ENCODE data around the gene AOC1.

AOC1 gene

GRCh38 chr7:150848111-150848510 lies 4.2 kb upstream of the AOC1 start:
- DNase-seq (ENCODE audit: extremely low read depth, low read depth): no peak
- TF ChIP-seq CTCF (IDR thresholded peaks at IDR 0.05; ENCODE audit: low read depth, low read length): no peak

DNA sequence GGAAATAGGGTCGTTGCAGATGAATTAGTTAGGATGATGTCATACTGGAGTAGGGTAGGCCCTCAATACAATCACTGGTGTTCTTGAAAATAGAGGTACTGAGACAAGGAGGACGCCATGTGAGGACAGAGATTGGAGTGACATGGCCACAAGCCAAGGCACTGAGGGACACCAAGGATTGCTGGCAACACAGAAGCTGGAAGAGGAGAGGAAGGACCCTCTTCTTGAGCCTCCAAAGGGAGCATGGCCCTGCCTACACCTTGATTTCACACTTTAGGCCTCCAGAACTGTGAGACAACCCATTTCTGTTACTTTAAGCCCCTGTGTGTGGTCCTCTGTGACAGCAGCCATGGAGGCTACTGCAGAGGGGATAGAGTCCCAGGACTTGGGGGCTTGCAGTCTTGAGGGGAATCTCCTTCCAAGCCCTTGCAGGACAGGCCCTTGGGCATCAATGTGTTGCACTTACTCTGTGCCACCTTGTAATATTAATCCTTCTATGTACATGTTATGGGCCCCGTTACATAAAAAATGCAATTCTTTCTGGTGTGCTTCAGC lies 3.7 kb upstream of the AOC1 start:
- no peak for DNase-seq (ENCODE audit: extremely low read depth, low read depth)
- no peak for TF ChIP-seq CTCF (IDR thresholded peaks at IDR 0.05; ENCODE audit: low read depth, low read length)

- TF ChIP-seq CTCF (IDR thresholded peaks at IDR 0.05; ENCODE audit: low read depth, low read length): no peak
- DNase-seq (ENCODE audit: extremely low read depth, low read depth): no peak
Measured at GRCh38 chr7:150849204-150849775, 3.0 kb upstream of the AOC1 start.

GRCh38 chr7:150850273-150850672 lies 2.0 kb upstream of the AOC1 start:
- DNase-seq (ENCODE audit: extremely low read depth, low read depth): no peak
- no peak for TF ChIP-seq CTCF (IDR thresholded peaks at IDR 0.05; ENCODE audit: low read depth, low read length)

DNA sequence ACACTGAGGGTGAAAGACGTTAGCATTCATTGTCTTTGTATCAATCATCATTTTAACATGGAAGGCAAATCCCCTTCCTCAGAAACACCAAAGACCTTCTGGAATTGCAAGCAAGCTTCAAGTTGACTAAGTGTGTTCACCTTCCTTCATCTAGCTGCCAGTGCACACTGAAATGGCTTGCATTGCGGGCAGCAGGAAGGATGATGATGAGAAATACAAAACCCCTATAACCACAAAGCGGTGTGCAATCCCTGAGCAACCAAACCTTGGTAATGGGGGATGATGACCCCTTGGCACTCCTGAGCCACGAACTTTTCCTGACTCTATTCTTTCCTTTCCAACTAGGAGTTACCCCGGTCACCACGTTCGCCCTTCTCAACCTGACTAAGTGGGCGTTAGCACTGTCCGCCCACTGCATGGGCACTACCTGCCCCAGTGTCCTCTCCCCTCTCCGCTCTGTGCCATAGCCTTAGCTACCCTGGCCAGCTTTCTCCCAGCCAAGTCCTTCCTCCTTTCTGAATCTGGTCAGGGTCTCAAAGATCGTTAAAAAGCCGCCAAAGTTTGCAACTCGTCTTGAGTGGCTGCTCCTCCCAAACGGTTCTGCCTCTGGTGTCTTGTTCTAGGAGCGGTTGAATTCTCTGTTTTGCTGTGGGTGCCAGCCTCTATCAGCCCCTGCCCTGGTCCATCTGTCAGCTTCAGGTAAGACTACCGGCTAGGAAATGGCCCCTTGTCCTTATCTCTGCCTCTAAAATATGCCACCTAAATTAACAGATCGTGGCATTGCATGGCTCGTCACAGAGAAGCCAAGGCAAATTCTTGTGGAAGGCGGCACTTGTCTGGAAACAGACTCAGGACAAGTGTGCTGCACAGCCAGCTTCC lies 586 bp upstream of the AOC1 start:
- no peak for TF ChIP-seq CTCF (IDR thresholded peaks at IDR 0.05; ENCODE audit: low read depth, low read length)
- no peak for DNase-seq (ENCODE audit: extremely low read depth, low read depth)

DNA sequence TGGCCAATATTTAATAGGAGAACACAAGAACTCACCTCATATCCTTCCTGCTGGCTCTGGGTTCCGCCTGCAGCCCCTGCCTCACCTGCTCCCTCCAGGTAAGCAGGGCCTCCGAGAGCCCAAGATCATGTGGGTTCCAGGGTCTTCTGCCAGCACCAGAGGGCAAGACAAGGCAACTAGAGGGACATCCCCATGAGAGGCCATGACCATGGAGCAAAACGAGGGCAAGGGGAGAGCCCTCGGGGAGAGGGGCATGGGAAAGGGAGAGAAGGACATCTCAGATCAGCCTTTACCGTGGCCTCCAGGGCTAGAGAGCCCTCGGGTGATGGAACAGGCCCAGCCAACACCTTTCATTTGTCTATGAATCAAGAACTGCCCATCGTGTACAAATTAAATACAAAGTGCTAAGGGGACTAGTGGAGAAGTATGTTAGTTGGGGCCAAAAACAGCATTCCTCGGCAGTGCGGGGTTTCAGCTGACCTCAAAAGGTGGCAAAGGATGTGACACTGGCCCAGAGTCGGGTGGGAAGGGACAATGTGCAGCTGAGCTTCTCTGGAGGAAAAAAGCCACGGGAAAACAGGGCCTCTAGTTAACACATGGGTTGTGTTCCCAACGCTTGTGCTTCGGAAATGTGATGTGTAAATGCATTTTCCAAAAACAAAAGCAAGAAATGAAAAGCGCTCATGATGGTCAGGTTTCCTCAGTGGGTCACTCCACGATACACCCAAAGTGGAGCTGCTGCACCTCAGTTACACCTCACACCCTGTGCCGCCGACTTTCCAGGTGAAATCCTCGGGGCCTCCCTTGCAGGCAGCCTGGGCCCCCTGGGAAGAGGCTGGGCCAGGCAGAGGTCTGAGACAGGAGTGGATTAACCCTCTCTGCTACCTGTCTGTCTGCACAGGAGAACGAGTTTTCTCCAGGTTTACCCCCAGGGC lies 2.0 kb downstream of the AOC1 start:
- DNase-seq (ENCODE audit: extremely low read depth, low read depth): no peak
- no peak for TF ChIP-seq CTCF (IDR thresholded peaks at IDR 0.05; ENCODE audit: low read depth, low read length)
